B cell (primary cell): Measurements from ENCODE around the gene TMEM44. TPM values are rescaled to one million over a fixed set of nuclear protein-coding genes. Genes with fewer than 3 reads are reported as not detected.
A peak's percentile ranks its signal among the peaks of the same experiment; 100 is the strongest.

ENCODE experiments used
- ATAC-seq: fragments of 200-7000 bp; cut with Tn5 transposase; one replicate; pipeline ENCODE4 v1.10.0; 2021; ENCODE audit warnings: low read depth, mild to moderate bottlenecking, moderate number of reproducible peaks, moderate library complexity
- CTCF ChIA-PET: fragments of 350-600 bp; sonication (Branson Sonifier 250); formaldehyde crosslinking; loops from one replicate; lab custom pipeline; 2021; ENCODE audit warnings: antibody characterized with exemption, inconsistent platforms; lab: Charles Lee
- POLR2A ChIA-PET: fragments of 350-600 bp; sonication (Branson Sonifier 250); formaldehyde crosslinking; loops from one replicate; lab custom pipeline; 2021; ENCODE audit warnings: antibody characterized with exemption; lab: Charles Lee
- DNase-seq: peaks from one replicate; pipeline ENCODE4 v3.0.0; 2013
- H2AFZ ChIP-seq: 2 replicates; pipeline ENCODE4 v1.6.1; 2012; ENCODE audit warnings: mild to moderate bottlenecking, low read depth, low read length; ENCODE audit not compliant: insufficient read depth, poor library complexity, severe bottlenecking
- H3K27ac ChIP-seq, 2 donors: 1 replicate in 1 of 2; 2 replicates in 1 of 2; pipeline ENCODE4 v1.5.1; 2012 to 2013; ENCODE audit warnings: low read length in 2 of 2, mild to moderate bottlenecking in 2 of 2, moderate library complexity in 1 of 2
- H3K27me3 ChIP-seq, 4 experiments: fragments of 200-600 bp in 1 of 4; sonication (generic) in 1 of 4; replicated peaks in 1 of 4; 1 replicate in 2 of 4; 2 replicates in 2 of 4; pipeline versions ENCODE4 v1.6.1 to v1.7.0; 2013 to 2016; ENCODE audit warnings: low read length in 3 of 4, mild to moderate bottlenecking in 2 of 4, mixed read lengths in 1 of 4, moderate library complexity in 1 of 4; ENCODE audit not compliant: insufficient read depth in 4 of 4, control insufficient read depth in 3 of 4; ENCODE audit errors: control extremely low read depth in 1 of 4
- H3K36me3 ChIP-seq, 2 experiments: replicated peaks in 1 of 2; 1 replicate in 1 of 2; 2 replicates in 1 of 2; pipeline versions ENCODE4 v1.6.1 to v1.7.1; 2013; ENCODE audit warnings: low read length in 1 of 2; ENCODE audit not compliant: insufficient read depth in 2 of 2, control insufficient read depth in 1 of 2; ENCODE audit errors: control extremely low read depth in 1 of 2, extremely low read depth in 1 of 2
- H3K4me1 ChIP-seq, 2 donors: fragments of 200-600 bp in 1 of 2; sonication (generic) in 1 of 2; 1 replicate in 1 of 2; 2 replicates in 1 of 2; pipeline versions ENCODE4 v1.5.1 to v1.6.1; 2013 to 2017; ENCODE audit warnings: low read length in 2 of 2; ENCODE audit not compliant: control insufficient read depth in 2 of 2, insufficient read depth in 2 of 2
- H3K4me2 ChIP-seq: replicated peaks from 2 replicates; pipeline ENCODE3; 2012; ENCODE audit warnings: mild to moderate bottlenecking, low read depth, low read length; ENCODE audit not compliant: poor library complexity, severe bottlenecking
- H3K4me3 ChIP-seq, 5 experiments: fragments of 200-600 bp in 1 of 5; sonication (generic) in 1 of 5; 1 replicate in 3 of 5; 2 replicates in 2 of 5; pipeline versions ENCODE4 v1.5.1 to v1.7.0; 2011 to 2016; ENCODE audit warnings: low read length in 4 of 5, mild to moderate bottlenecking in 4 of 5, low read depth in 2 of 5, control low read depth in 1 of 5, moderate library complexity in 1 of 5; ENCODE audit not compliant: insufficient read depth in 1 of 5; ENCODE audit errors: control extremely low read depth in 1 of 5, extremely low read depth in 1 of 5
- H3K79me2 ChIP-seq: fragments of 200-600 bp; sonication (generic); one replicate; pipeline ENCODE4 v1.6.0; 2016; ENCODE audit warnings: low read length; ENCODE audit not compliant: control insufficient read depth, insufficient read depth
- H3K9ac ChIP-seq: fragments of 200-600 bp; sonication (generic); 2 replicates; pipeline ENCODE4 v1.6.1; 2017; ENCODE audit warnings: mild to moderate bottlenecking, low read length, moderate library complexity
- H3K9me3 ChIP-seq, 3 donors: one replicate each; pipeline versions ENCODE4 v1.6.1 to v1.7.1; 2013; ENCODE audit warnings: low read length in 2 of 3; ENCODE audit not compliant: control insufficient read depth in 2 of 3, insufficient read depth in 1 of 3; ENCODE audit errors: control extremely low read depth in 1 of 3
- H4K20me1 ChIP-seq: 2 replicates; pipeline ENCODE4 v1.6.0; 2012; ENCODE audit warnings: mild to moderate bottlenecking, low read length; ENCODE audit not compliant: insufficient read depth, control insufficient read depth, poor library complexity, severe bottlenecking
- H3K27ac Mint-ChIP-seq: one replicate; pipeline ENCODE4 v1.8.0; 2021; ENCODE audit warnings: mixed read lengths
- H3K27me3 Mint-ChIP-seq: one replicate; pipeline ENCODE4 v1.8.0; 2021; ENCODE audit warnings: mixed read lengths
- H3K4me1 Mint-ChIP-seq: one replicate; pipeline ENCODE4 v1.8.0; 2021; ENCODE audit warnings: mixed read lengths
- H3K4me3 Mint-ChIP-seq: one replicate; pipeline ENCODE4 v1.8.0; 2021; ENCODE audit warnings: mixed read lengths
- H3K9me3 Mint-ChIP-seq: one replicate; pipeline ENCODE4 v1.8.0; 2022; ENCODE audit warnings: mixed read lengths; ENCODE audit not compliant: insufficient read depth
- EZH2 ChIP-seq: IDR thresholded peaks from 2 replicates; pipeline ENCODE4 v1.6.1; 2012; ENCODE audit warnings: borderline replicate concordance, low read depth, mild to moderate bottlenecking, moderate library complexity, low read length; ENCODE audit not compliant: insufficient read depth, poor library complexity, severe bottlenecking
- WGBS: methylation state at CpG from one replicate; pipeline ENCODE4 v1.1.5; 2013; ENCODE audit warnings: missing lambda C conversion rate; ENCODE audit not compliant: insufficient coverage; 5-methylcytosine and 5-hydroxymethylcytosine counted together
- intact Hi-C: fragments of 100-400 bp; cut with micrococcal nuclease; formaldehyde crosslinking; loops from one replicate; pipeline ENCODE4 v1.10.0; 2022
- polyA plus RNA-seq: library from polyadenylated mRNA; depleted of rRNA; stranded (reverse); fragments of >200 nt; gene quantifications from 2 replicates; pipeline ENCODE4 v1.2.3, GENCODE V29; 2012
- total RNA-seq, 2 donors: library from RNA; stranded (reverse); fragments of 120-200 nt in 1 of 2; gene quantifications; 1 replicate in 1 of 2; 2 replicates in 1 of 2; pipeline versions ENCODE4 v1.2.3 to v1.2.4, GENCODE V29; 2013 to 2022
- TF ChIP-seq, protein P1 (sequence below): fragments of 200-600 bp; IDR thresholded peaks from one replicate; pipeline ENCODE4 v1.8.0; 2022; ENCODE audit warnings: antibody characterized with exemption, mild to moderate bottlenecking

TMEM44 gene
- total and polyA plus RNA-seq, 2 donors (not counting 1 experiment from before 2014, with no cell fraction given) = 4.1 to 7.5 TPM

GRCh38 chr3:194592798-194593752 lies 40.1 kb downstream of the TMEM44 start:
- 76% methylated on average over 5 of the region's 10 CpGs for WGBS
- no peaks in the 10 kb centered on the region for H3K36me3 ChIP-seq
- no peaks in the 10 kb centered on the region for H3K9me3 Mint-ChIP-seq
- DNase-seq = peak; percentile 58
- TF ChIP-seq, protein P1, sequence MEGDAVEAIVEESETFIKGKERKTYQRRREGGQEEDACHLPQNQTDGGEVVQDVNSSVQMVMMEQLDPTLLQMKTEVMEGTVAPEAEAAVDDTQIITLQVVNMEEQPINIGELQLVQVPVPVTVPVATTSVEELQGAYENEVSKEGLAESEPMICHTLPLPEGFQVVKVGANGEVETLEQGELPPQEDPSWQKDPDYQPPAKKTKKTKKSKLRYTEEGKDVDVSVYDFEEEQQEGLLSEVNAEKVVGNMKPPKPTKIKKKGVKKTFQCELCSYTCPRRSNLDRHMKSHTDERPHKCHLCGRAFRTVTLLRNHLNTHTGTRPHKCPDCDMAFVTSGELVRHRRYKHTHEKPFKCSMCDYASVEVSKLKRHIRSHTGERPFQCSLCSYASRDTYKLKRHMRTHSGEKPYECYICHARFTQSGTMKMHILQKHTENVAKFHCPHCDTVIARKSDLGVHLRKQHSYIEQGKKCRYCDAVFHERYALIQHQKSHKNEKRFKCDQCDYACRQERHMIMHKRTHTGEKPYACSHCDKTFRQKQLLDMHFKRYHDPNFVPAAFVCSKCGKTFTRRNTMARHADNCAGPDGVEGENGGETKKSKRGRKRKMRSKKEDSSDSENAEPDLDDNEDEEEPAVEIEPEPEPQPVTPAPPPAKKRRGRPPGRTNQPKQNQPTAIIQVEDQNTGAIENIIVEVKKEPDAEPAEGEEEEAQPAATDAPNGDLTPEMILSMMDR = no peak
- TF ChIP-seq EZH2 = no peak
- H3K9ac ChIP-seq = no peak overlapping the region
- peak overlapping the region; percentile 41 for H3K27ac Mint-ChIP-seq
- H3K27me3 Mint-ChIP-seq = no peaks in the 10 kb centered on the region
- no peaks in the 10 kb centered on the region for H3K79me2 ChIP-seq
- ATAC-seq = peak; percentile 58
- peaks cover 15% of the 10 kb centered on the region for H3K4me1 Mint-ChIP-seq
- no peak overlapping the region for H3K4me2 ChIP-seq
- no peak overlapping the region for H3K27ac ChIP-seq
- no peaks in the 10 kb centered on the region for H3K27me3 ChIP-seq
- H3K9me3 ChIP-seq = no peaks in the 10 kb centered on the region
- H3K4me1 ChIP-seq = peaks cover 3 to 15% of the 10 kb centered on the region in 2 donors
- intact Hi-C loops = no loop called here
- H3K4me3 ChIP-seq = no peak overlapping the region
- no peak overlapping the region for H3K4me3 Mint-ChIP-seq
- no peak overlapping the region for H2AFZ ChIP-seq
- POLR2A ChIA-PET = interaction anchor here (0.7 to 1.4 kb wide), 2 partner anchors 9 to 120 kb away, joined by 3 read pairs; no protein-coding TSS in a partner anchor
- CTCF ChIA-PET = interaction anchor here (0.5 to 10.5 kb wide), 10 partner anchors 8 to 1011 kb away, joined by 3 to 193 read pairs (median 4); no protein-coding TSS in a partner anchor
- no peaks in the 10 kb centered on the region for H4K20me1 ChIP-seq

GRCh38 chr3:194588741-194589140 lies 44.5 kb downstream of the TMEM44 start:
- H3K36me3 ChIP-seq = no peaks in the 10 kb centered on the region
- H3K27me3 Mint-ChIP-seq = no peaks in the 10 kb centered on the region
- no peak overlapping the region for H3K9ac ChIP-seq
- no peaks in the 10 kb centered on the region for H4K20me1 ChIP-seq
- no peak overlapping the region for H3K4me2 ChIP-seq
- peaks cover 9 to 16% of the 10 kb centered on the region in 2 donors for H3K4me1 ChIP-seq
- H3K4me3 Mint-ChIP-seq = no peak overlapping the region
- 93% methylated on average over 2 of the region's 3 CpGs for WGBS
- peaks cover 2% of the 10 kb centered on the region for H3K9me3 Mint-ChIP-seq
- H2AFZ ChIP-seq = no peak overlapping the region
- peaks cover 28% of the 10 kb centered on the region for H3K4me1 Mint-ChIP-seq
- no peaks in the 10 kb centered on the region for H3K27me3 ChIP-seq
- no peak for DNase-seq
- H3K9me3 ChIP-seq = peaks cover 0 to 7% (median 0%) of the 10 kb centered on the region in 3 donors
- ChIA-PET CTCF (interaction anchor here (0.9 to 10.5 kb wide), 3 partner anchors 9 to 117 kb away, joined by 5 to 193 read pairs (median 5); no protein-coding TSS in a partner anchor), POLR2A (no interaction called here)
- H3K27ac Mint-ChIP-seq = no peak overlapping the region
- ATAC-seq = no peak
- intact Hi-C loops = no loop called here
- TF ChIP-seq EZH2 = no peak
- TF ChIP-seq, protein P1 = no peak
- no peak overlapping the region for H3K4me3 ChIP-seq
- H3K79me2 ChIP-seq = no peaks in the 10 kb centered on the region
- H3K27ac ChIP-seq = no peak overlapping the region
